Measurements from ENCODE around the gene XPO6. TPM values are rescaled to one million over a fixed set of nuclear protein-coding genes. Genes with fewer than 3 reads are reported as not detected.

Gene XPO6
- total and polyA plus RNA-seq, 4 donors, result 28.0 to 103 (median 86.8) TPM

GRCh38 chr16:28051486-28051885 is 160.3 kb downstream of the XPO6 start:
- ATAC-seq (ENCODE audit: low FRiP score), result no peak
- no peak for DNase-seq
- no peak overlapping the region for H3K27ac ChIP-seq (ENCODE audit: low read depth in 1 of 2, low read length in 2 of 2)
- no peak overlapping the region for H3K4me3 ChIP-seq (ENCODE audit: low read length in 2 of 2)
- intact Hi-C loops (cut with DNase I), result no loop called here
- H3K9me3 ChIP-seq (ENCODE audit: control insufficient read depth, low read length), result no peaks in the 10 kb centered on the region
- no peaks in the 10 kb centered on the region for H3K36me3 ChIP-seq (ENCODE audit: control insufficient read depth in 1 of 2, insufficient read depth in 2 of 2, low read length in 1 of 2)
- 80 to 84% methylated on average over 7 of the region's 7 CpGs for WGBS, 2 donors
- H3K27me3 ChIP-seq (ENCODE audit: control insufficient read depth in 1 of 2, insufficient read depth in 2 of 2, low read length in 1 of 2), result no peaks in the 10 kb centered on the region
- H3K4me1 ChIP-seq (ENCODE audit: control insufficient read depth in 1 of 2, insufficient read depth in 2 of 2, low read length in 2 of 2), result no peaks in the 10 kb centered on the region

Other genes with a start within 250 kb of the XPO6 start
- 10 to 100 TPM in 1 of 2 donors, 1 to 10 TPM in 1; 1.6 to 10.6 TPM for gene GSG1L, start 148.3 kb downstream of the XPO6 start, total RNA-seq
- gene GSG1L, start 148.3 kb downstream of the XPO6 start, polyA plus RNA-seq, result 10 to 100 TPM in 1 of 2 donors, 1 to 10 TPM in 1; 3.8 to 22.2 TPM
- gene SBK1, start 80.6 kb upstream of the XPO6 start, total RNA-seq, result under 1 TPM; 0.16 to 0.33 TPM
- under 1 TPM in 1 of 2 donors, not detected in 1; 0.03 TPM for gene SBK1, start 80.6 kb upstream of the XPO6 start, polyA plus RNA-seq
- 1 to 10 TPM; 2.3 to 3.3 TPM for gene NPIPB6, start 151.5 kb upstream of the XPO6 start, total RNA-seq
- 1 to 10 TPM; 1.3 to 1.5 TPM for gene NPIPB6, start 151.5 kb upstream of the XPO6 start, polyA plus RNA-seq
- 10 to 100 TPM; 62.6 to 88.0 TPM for gene EIF3CL, start 191.9 kb upstream of the XPO6 start, total RNA-seq
- 10 to 100 TPM; 40.7 to 41.6 TPM for gene EIF3CL, start 191.9 kb upstream of the XPO6 start, polyA plus RNA-seq